ENCODE data around the gene ROBO3.

ROBO3 gene

DNA sequence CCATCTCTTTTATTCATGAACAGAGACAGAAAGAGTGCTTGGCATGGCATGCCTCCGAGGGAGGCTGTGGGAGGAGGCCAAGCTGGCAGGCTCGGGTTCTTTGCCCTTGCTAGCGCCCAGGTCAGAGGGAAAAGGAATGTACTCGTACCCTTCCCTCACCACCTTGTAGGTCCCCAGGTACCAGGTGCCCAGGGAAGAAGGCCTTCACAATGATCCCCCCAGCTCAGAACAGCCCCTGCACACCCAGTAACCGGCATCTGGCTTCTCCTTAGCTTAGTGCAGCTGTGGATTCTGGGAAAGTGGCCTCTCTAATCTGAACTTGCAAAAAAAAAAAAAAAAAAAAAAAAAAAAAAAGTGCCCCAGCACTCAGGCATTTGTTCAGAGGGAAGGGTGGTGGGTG, 55.1 kb downstream of the ROBO3 start:
- no peak for DNase-seq (ENCODE audit: low read depth, low spot score)

- DNase-seq (ENCODE audit: low read depth, low spot score), result peak; percentile 36
Measured at GRCh38 chr11:124920870-124921609, 55.8 kb downstream of the ROBO3 start.

- DNase-seq (ENCODE audit: low read depth, low spot score), result no peak
Measured at GRCh38 chr11:124922831-124923230, 57.6 kb downstream of the ROBO3 start.

DNA sequence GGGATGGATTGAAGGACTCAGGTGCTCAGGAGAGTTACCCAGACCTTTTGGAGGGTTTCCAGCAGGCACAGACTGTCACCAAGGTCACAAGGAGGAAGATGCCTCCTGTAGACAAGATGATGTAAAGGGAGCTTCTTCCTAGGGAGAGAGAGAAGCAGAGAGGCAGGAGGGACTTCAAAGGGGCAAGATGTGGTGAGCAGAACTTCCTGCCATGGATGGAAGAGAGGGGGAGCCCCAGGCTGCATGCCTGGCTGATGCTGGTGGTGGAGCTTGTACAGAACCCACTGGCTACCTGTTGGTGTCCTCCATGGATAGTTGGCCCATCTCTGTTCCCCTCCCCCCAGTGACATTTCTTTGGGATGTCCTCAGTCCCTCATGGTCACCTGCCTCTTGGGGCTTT, 58.1 kb downstream of the ROBO3 start:
- DNase-seq (ENCODE audit: low read depth, low spot score), result no peak

DNA sequence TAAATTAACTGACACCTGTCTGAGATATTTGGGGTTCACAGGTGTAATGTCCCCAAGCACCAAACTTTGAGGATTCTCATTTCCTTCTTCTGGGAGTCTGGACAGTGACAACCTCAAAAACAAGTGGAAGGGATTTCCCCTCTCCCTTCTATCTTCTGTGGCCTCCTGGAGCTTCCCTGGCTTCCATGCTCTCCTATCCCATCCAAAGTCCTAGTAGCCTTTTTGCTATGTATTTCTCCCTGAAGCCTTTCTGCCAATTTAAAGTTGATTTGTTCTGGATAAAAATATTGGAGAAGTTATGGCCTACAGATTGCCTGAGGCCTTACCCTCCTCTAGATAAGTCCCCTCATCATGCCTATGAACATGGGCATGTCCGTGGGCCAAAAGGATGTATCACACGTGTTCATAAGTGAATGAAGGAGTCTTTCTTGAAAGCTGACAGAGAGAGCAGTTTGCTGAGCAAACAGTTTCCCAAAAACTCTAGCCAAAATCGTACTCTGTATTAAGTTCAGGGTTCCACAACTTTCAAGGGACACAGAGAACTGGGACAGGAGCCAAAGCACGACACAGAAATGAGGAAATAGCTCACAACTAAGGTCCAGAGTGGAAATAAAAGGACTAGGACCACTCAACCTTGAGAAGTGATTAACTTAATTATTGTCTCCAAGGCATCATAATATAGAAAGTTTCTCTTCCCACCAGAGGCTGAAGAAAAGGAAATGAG, 63.9 kb downstream of the ROBO3 start:
- no peak for DNase-seq (ENCODE audit: low read depth, low spot score)

DNA sequence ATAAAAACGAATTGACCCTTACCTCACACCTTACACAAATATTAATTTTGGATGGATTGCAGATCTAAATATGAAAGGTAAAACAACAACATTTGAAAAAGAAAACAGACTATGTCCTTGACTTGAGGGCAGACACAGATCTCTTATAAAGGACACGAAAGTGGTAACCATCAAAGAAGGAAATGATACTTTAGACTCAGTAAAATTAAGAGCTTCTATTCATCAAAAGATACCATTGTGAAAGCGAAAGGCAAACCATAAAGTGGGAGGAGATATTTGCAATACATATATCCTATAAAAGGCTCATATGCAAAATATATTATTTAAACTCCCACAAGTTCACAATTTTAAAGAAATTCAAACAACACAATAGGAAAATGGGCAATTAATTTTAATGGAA, 65.6 kb downstream of the ROBO3 start:
- no peak for DNase-seq (ENCODE audit: low read depth, low spot score)
